Astrocyte of the spinal cord (primary cell): ENCODE results near the gene PYCR2.

Source experiments
- DNase-seq: peaks from one replicate; pipeline ENCODE4 v3.0.0; 2011; ENCODE audit warnings: low read depth, low spot score
- H3K4me3 ChIP-seq: 2 replicates; pipeline ENCODE4 v1.5.1; 2011; ENCODE audit warnings: low read depth, mild to moderate bottlenecking, low read length, moderate library complexity
- CTCF ChIP-seq: IDR thresholded peaks from 2 replicates; pipeline ENCODE4 v1.5.1; 2012; ENCODE audit warnings: low read depth, mild to moderate bottlenecking, low read length, inconsistent platforms
- in situ Hi-C: cut with HindIII; loops from 2 replicates; pipeline ENCODE4 v1.10.0; 2017; ENCODE audit warnings: low sequenced_read_pairs

PYCR2 gene

GRCh38 chr1:225949041-225949440, 25.0 kb upstream of the PYCR2 start:
- in situ Hi-C loops: no loop called here
- no peak for DNase-seq
- H3K4me3 ChIP-seq: no peak overlapping the region
- no peak for TF ChIP-seq CTCF

GRCh38 chr1:225946803-225947202, 22.8 kb upstream of the PYCR2 start:
- H3K4me3 ChIP-seq: no peak overlapping the region
- no peak for TF ChIP-seq CTCF
- DNase-seq: no peak
- in situ Hi-C loops: no loop called here

- DNase-seq: no peak
- TF ChIP-seq CTCF: no peak
- in situ Hi-C loops: no loop called here
These were observed 22.1 kb upstream of the PYCR2 start for GRCh38 chr1:225946082-225946620.

GRCh38 chr1:225945564-225945963, 21.5 kb upstream of the PYCR2 start:
- H3K4me3 ChIP-seq: no peak overlapping the region
- TF ChIP-seq CTCF: no peak
- DNase-seq: no peak
- in situ Hi-C loops: no loop called here

More at GRCh38 chr1:225946082-225946620, 22.1 kb upstream of the PYCR2 start:
- no peak overlapping the region for H3K4me3 ChIP-seq

GRCh38 chr1:225944951-225945350, 20.9 kb upstream of the PYCR2 start:
- no peak overlapping the region for H3K4me3 ChIP-seq
- in situ Hi-C loops: no loop called here
- no peak for DNase-seq
- no peak for TF ChIP-seq CTCF

GRCh38 chr1:225944387-225944786, 20.3 kb upstream of the PYCR2 start:
- DNase-seq: no peak
- in situ Hi-C loops: no loop called here
- TF ChIP-seq CTCF: no peak

GRCh38 chr1:225943582-225943981, 19.5 kb upstream of the PYCR2 start:
- DNase-seq: no peak
- TF ChIP-seq CTCF: no peak
- in situ Hi-C loops: no loop called here
- no peak overlapping the region for H3K4me3 ChIP-seq

More at GRCh38 chr1:225944387-225944786, 20.3 kb upstream of the PYCR2 start:
- H3K4me3 ChIP-seq: no peak overlapping the region
